Gastrocnemius medialis (tissue), 4 donors: Measurements from ENCODE around the gene GRK4.

Source experiments
- CTCF ChIP-seq, 5 experiments: fragments of 450-650 bp in 3 of 5; fragments of 200-600 bp in 2 of 5; sonication (generic) in 2 of 5; IDR thresholded peaks in 4 of 5; conservative IDR thresholded peaks in 1 of 5; 1 replicate in 4 of 5; 2 replicates in 1 of 5; pipeline ENCODE4 v1.5.1; 2016 to 2019; ENCODE audit warnings: antibody characterized with exemption in 5 of 5, mild to moderate bottlenecking in 3 of 5, moderate library complexity in 3 of 5
- POLR2A ChIP-seq, 2 donors: fragments of 450-650 bp; IDR thresholded peaks; one replicate each; pipeline ENCODE4 v1.6.1; 2017; ENCODE audit warnings: antibody characterized with exemption in 2 of 2, mild to moderate bottlenecking in 2 of 2, moderate library complexity in 2 of 2

- no peak for TF ChIP-seq CTCF (IDR thresholded peaks at IDR 0.05 in 4 of 5, conservative IDR thresholded peaks at IDR 0.05 in 1 of 5)
- no peak for TF ChIP-seq POLR2A (IDR thresholded peaks at IDR 0.05)
Observed at GRCh38 chr4:2914256-2915126, 48.9 kb upstream of the GRK4 start.
